Mammary epithelial cell (primary cell): ENCODE measurements around the gene WNT10A.

Source experiments
- CTCF ChIP-seq, 2 donors: IDR thresholded peaks in 1 of 2; conservative IDR thresholded peaks in 1 of 2; 2 replicates each; pipeline ENCODE4 v1.5.1; 2011 to 2012; ENCODE audit warnings: inconsistent platforms in 2 of 2, low read length in 2 of 2, mild to moderate bottlenecking in 2 of 2, control low read depth in 1 of 2, low read depth in 1 of 2; ENCODE audit not compliant: insufficient read depth in 1 of 2; ENCODE audit errors: extremely low read depth in 1 of 2
- EZH2 ChIP-seq: IDR thresholded peaks from 2 replicates; pipeline ENCODE4 v1.6.1; 2012; ENCODE audit warnings: low read length, inconsistent platforms, borderline replicate concordance

- TF ChIP-seq CTCF (conservative IDR thresholded peaks at IDR 0.05 in 1 of 2, IDR thresholded peaks at IDR 0.05 in 1 of 2; ENCODE audit: extremely low read depth in 1 of 2, insufficient read depth in 1 of 2, low read depth in 1 of 2, low read length in 2 of 2) (no peak), EZH2 (no peak)
Observed at GRCh38 chr2:218880859-218881594, 375 bp downstream of the WNT10A start.
